Dendritic cell treated with granulocyte-macrophage colony-stimulating factor and Interleukin-4, amounts not matched to agents 40 ng/mL and 50 ng/mL, for 4 days (primary cell): ENCODE measurements around the gene LPIN2.
A peak's percentile ranks its signal among the peaks of the same experiment; 100 is the strongest.

ENCODE experiments used
- H3K27ac Mint-ChIP-seq: one replicate; pipeline ENCODE4 v1.8.0; 2022; ENCODE audit warnings: mild to moderate bottlenecking, mixed read lengths
- H3K27me3 Mint-ChIP-seq: one replicate; pipeline ENCODE4 v1.8.0; 2022; ENCODE audit warnings: mild to moderate bottlenecking, mixed read lengths
- H3K36me3 Mint-ChIP-seq: one replicate; pipeline ENCODE4 v1.8.0; 2022; ENCODE audit warnings: low read depth, mixed read lengths
- H3K4me1 Mint-ChIP-seq: one replicate; pipeline ENCODE4 v1.8.0; 2022; ENCODE audit warnings: low read depth, mixed read lengths
- H3K4me3 Mint-ChIP-seq: one replicate; pipeline ENCODE4 v1.8.0; 2022; ENCODE audit warnings: mild to moderate bottlenecking, moderate library complexity, mixed read lengths
- H3K9me3 Mint-ChIP-seq: one replicate; pipeline ENCODE4 v1.8.0; 2022; ENCODE audit warnings: mixed read lengths
- intact Hi-C: fragments of 100-400 bp; cut with micrococcal nuclease; formaldehyde crosslinking; loops from one replicate; pipeline ENCODE4 v1.15.0; 2022

LPIN2 gene

GRCh38 chr18:3013024-3013804 is at the start of gene LPIN2:
TSS of gene LPIN2 (minus strand) at chr18:3013144. CDS start at chr18:2960840, 52,304 bp downstream.
- no peaks in the 10 kb centered on the region for H3K9me3 Mint-ChIP-seq
- H3K36me3 Mint-ChIP-seq = peaks cover 28% of the 10 kb centered on the region
- peaks cover 74% of the 10 kb centered on the region for H3K4me1 Mint-ChIP-seq
- peak within 1 kb of the TSS; percentile 78 for H3K4me3 Mint-ChIP-seq
- peak within 1 kb of the TSS; percentile 83 for H3K27ac Mint-ChIP-seq
- intact Hi-C loops = loop anchor here (5.0 kb wide), 2 partner anchors 234 to 356 kb away; partner anchors contain the start of genes MYL12A and SMCHD1
- H3K27me3 Mint-ChIP-seq = no peaks in the 10 kb centered on the region

GRCh38 chr18:3061581-3062312 is 48.8 kb upstream of the LPIN2 start:
- Mint-ChIP-seq H3K36me3 (no peaks in the 10 kb centered on the region), H3K4me1 (peaks cover 21% of the 10 kb centered on the region), H3K9me3 (no peaks in the 10 kb centered on the region), H3K4me3 (no peak overlapping the region), H3K27me3 (no peaks in the 10 kb centered on the region), H3K27ac (no peak overlapping the region)
- intact Hi-C loops = loop anchor here (2.0 kb wide), 2 partner anchors 67 to 129 kb away; no protein-coding TSS in a partner anchor

GRCh38 chr18:3060667-3061580 is 48.0 kb upstream of the LPIN2 start:
- Mint-ChIP-seq H3K27ac (peak overlapping the region; percentile 48), H3K4me3 (no peak overlapping the region), H3K4me1 (peaks cover 21% of the 10 kb centered on the region), H3K36me3 (no peaks in the 10 kb centered on the region), H3K9me3 (no peaks in the 10 kb centered on the region), H3K27me3 (no peaks in the 10 kb centered on the region)
- intact Hi-C loops = no loop called here

GRCh38 chr18:3059272-3059671 is 46.3 kb upstream of the LPIN2 start:
- H3K9me3 Mint-ChIP-seq = no peaks in the 10 kb centered on the region
- no peak overlapping the region for H3K27ac Mint-ChIP-seq
- peaks cover 21% of the 10 kb centered on the region for H3K4me1 Mint-ChIP-seq
- intact Hi-C loops = loop anchor here (5.0 kb wide), 1 partner anchor 42 kb away; no protein-coding TSS in a partner anchor
- no peaks in the 10 kb centered on the region for H3K27me3 Mint-ChIP-seq
- no peak overlapping the region for H3K4me3 Mint-ChIP-seq
- no peaks in the 10 kb centered on the region for H3K36me3 Mint-ChIP-seq

- Mint-ChIP-seq H3K4me1 (peaks cover 21% of the 10 kb centered on the region), H3K4me3 (no peak overlapping the region), H3K9me3 (peaks cover 1% of the 10 kb centered on the region), H3K27me3 (no peaks in the 10 kb centered on the region), H3K27ac (peak overlapping the region; percentile 20), H3K36me3 (no peaks in the 10 kb centered on the region)
- intact Hi-C loops = loop anchor here (5.0 kb wide), 1 partner anchor 41 kb away; no protein-coding TSS in a partner anchor
Observed at GRCh38 chr18:3058328-3059191, 45.6 kb upstream of the LPIN2 start.

- intact Hi-C loops = loop anchor here (5.0 kb wide), 1 partner anchor 40 kb away; no protein-coding TSS in a partner anchor
- Mint-ChIP-seq H3K9me3 (peaks cover 9% of the 10 kb centered on the region), H3K4me1 (peaks cover 17% of the 10 kb centered on the region), H3K27ac (no peak overlapping the region), H3K4me3 (no peak overlapping the region), H3K27me3 (no peaks in the 10 kb centered on the region), H3K36me3 (no peaks in the 10 kb centered on the region)
Observed at GRCh38 chr18:3057526-3057925, 44.6 kb upstream of the LPIN2 start.

GRCh38 chr18:3056311-3056710 is 43.4 kb upstream of the LPIN2 start:
- peaks cover 9% of the 10 kb centered on the region for H3K9me3 Mint-ChIP-seq

GRCh38 chr18:3055816-3056215 is 42.9 kb upstream of the LPIN2 start:
- peaks cover 9% of the 10 kb centered on the region for H3K9me3 Mint-ChIP-seq
- H3K4me3 Mint-ChIP-seq = no peak overlapping the region
- H3K36me3 Mint-ChIP-seq = no peaks in the 10 kb centered on the region
- peaks cover 26% of the 10 kb centered on the region for H3K4me1 Mint-ChIP-seq
- intact Hi-C loops = loop anchor here (5.0 kb wide), 1 partner anchor 39 kb away; no protein-coding TSS in a partner anchor
- no peak overlapping the region for H3K27ac Mint-ChIP-seq
- H3K27me3 Mint-ChIP-seq = no peaks in the 10 kb centered on the region

More at GRCh38 chr18:3056311-3056710, 43.4 kb upstream of the LPIN2 start:
- intact Hi-C loops = loop anchor here (5.0 kb wide), 1 partner anchor 39 kb away; no protein-coding TSS in a partner anchor
- Mint-ChIP-seq H3K4me3 (no peak overlapping the region), H3K27ac (no peak overlapping the region), H3K4me1 (peaks cover 29% of the 10 kb centered on the region), H3K36me3 (no peaks in the 10 kb centered on the region), H3K27me3 (no peaks in the 10 kb centered on the region)

GRCh38 chr18:3055186-3055728 is 42.3 kb upstream of the LPIN2 start:
- Mint-ChIP-seq H3K27ac (no peak overlapping the region), H3K27me3 (no peaks in the 10 kb centered on the region), H3K4me1 (peaks cover 20% of the 10 kb centered on the region), H3K36me3 (no peaks in the 10 kb centered on the region), H3K4me3 (no peak overlapping the region), H3K9me3 (peaks cover 9% of the 10 kb centered on the region)
- intact Hi-C loops = loop anchor here (5.0 kb wide), 1 partner anchor 38 kb away; no protein-coding TSS in a partner anchor

- Mint-ChIP-seq H3K27me3 (no peaks in the 10 kb centered on the region), H3K4me3 (no peak overlapping the region), H3K9me3 (peaks cover 9% of the 10 kb centered on the region), H3K27ac (no peak overlapping the region), H3K36me3 (no peaks in the 10 kb centered on the region), H3K4me1 (peaks cover 20% of the 10 kb centered on the region)
- intact Hi-C loops = loop anchor here (5.0 kb wide), 1 partner anchor 37 kb away; no protein-coding TSS in a partner anchor
Observed at GRCh38 chr18:3054780-3055179, 41.8 kb upstream of the LPIN2 start.

- H3K27ac Mint-ChIP-seq = no peak overlapping the region
- no peaks in the 10 kb centered on the region for H3K27me3 Mint-ChIP-seq
- H3K36me3 Mint-ChIP-seq = no peaks in the 10 kb centered on the region
- peaks cover 9% of the 10 kb centered on the region for H3K9me3 Mint-ChIP-seq
- intact Hi-C loops = no loop called here
- H3K4me1 Mint-ChIP-seq = peaks cover 20% of the 10 kb centered on the region
- H3K4me3 Mint-ChIP-seq = no peak overlapping the region
Observed at GRCh38 chr18:3054214-3054613, 41.3 kb upstream of the LPIN2 start.

- no peaks in the 10 kb centered on the region for H3K27me3 Mint-ChIP-seq
- intact Hi-C loops = no loop called here
- H3K9me3 Mint-ChIP-seq = peaks cover 9% of the 10 kb centered on the region
- H3K4me1 Mint-ChIP-seq = peaks cover 13% of the 10 kb centered on the region
- H3K36me3 Mint-ChIP-seq = no peaks in the 10 kb centered on the region
- no peak overlapping the region for H3K27ac Mint-ChIP-seq
- no peak overlapping the region for H3K4me3 Mint-ChIP-seq
Observed at GRCh38 chr18:3053081-3053480, 40.1 kb upstream of the LPIN2 start.
